ENCODE measurements around the gene DBX1. TPM values are rescaled to one million over a fixed set of nuclear protein-coding genes. Genes with fewer than 3 reads are reported as not detected.
"Not testable (repeated sequence)": the region's sequence is repeated elsewhere in the genome, so short reads cannot be mapped to it uniquely, and the experiment has no call there.

The DBX1 gene
- total RNA-seq, 1 donor from 2014 or later, result 0.29 TPM

- H3K4me3 Mint-ChIP-seq (ENCODE audit: unreplicated experiment), result no peak overlapping the region
- H3K27ac Mint-ChIP-seq (ENCODE audit: unreplicated experiment), result no peak overlapping the region
- H3K4me1 Mint-ChIP-seq (ENCODE audit: low read depth, unreplicated experiment), result peaks cover 3% of the 10 kb centered on the region
- no peak for DNase-seq
- peaks cover 23% of the 10 kb centered on the region for H3K27me3 Mint-ChIP-seq (ENCODE audit: unreplicated experiment)
- no peak for TF ChIP-seq CTCF (IDR thresholded peaks at IDR 0.05; ENCODE audit: partially characterized antibody, unreplicated experiment)
- peaks cover 3% of the 10 kb centered on the region for H3K9me3 Mint-ChIP-seq (ENCODE audit: unreplicated experiment)
- H3K36me3 Mint-ChIP-seq (ENCODE audit: unreplicated experiment), result peaks cover 8% of the 10 kb centered on the region
Observed at GRCh38 chr11:20204681-20205080, 44.4 kb upstream of the DBX1 start.

GRCh38 chr11:20203831-20204230 is 43.6 kb upstream of the DBX1 start:
- Mint-ChIP-seq H3K27ac (ENCODE audit: unreplicated experiment) (no peak overlapping the region), H3K36me3 (ENCODE audit: unreplicated experiment) (no peaks in the 10 kb centered on the region), H3K4me3 (ENCODE audit: unreplicated experiment) (no peak overlapping the region), H3K9me3 (ENCODE audit: unreplicated experiment) (peaks cover 3% of the 10 kb centered on the region), H3K27me3 (ENCODE audit: unreplicated experiment) (peaks cover 15% of the 10 kb centered on the region), H3K4me1 (ENCODE audit: low read depth, unreplicated experiment) (peaks cover 3% of the 10 kb centered on the region)
- no peak for DNase-seq
- TF ChIP-seq CTCF (IDR thresholded peaks at IDR 0.05; ENCODE audit: partially characterized antibody, unreplicated experiment), result no peak

GRCh38 chr11:20201231-20201630 is 41.0 kb upstream of the DBX1 start:
- no peak for TF ChIP-seq CTCF (IDR thresholded peaks at IDR 0.05; ENCODE audit: partially characterized antibody, unreplicated experiment)
- Mint-ChIP-seq H3K27me3 (ENCODE audit: unreplicated experiment) (peaks cover 10% of the 10 kb centered on the region), H3K27ac (ENCODE audit: unreplicated experiment) (no peak overlapping the region)

GRCh38 chr11:20200331-20200955 is 40.2 kb upstream of the DBX1 start:
- not testable (repeated sequence) for H3K4me3 Mint-ChIP-seq (ENCODE audit: unreplicated experiment)

More at GRCh38 chr11:20201231-20201630, 41.0 kb upstream of the DBX1 start:
- DNase-seq, result no peak
- no peaks in the 10 kb centered on the region for H3K4me1 Mint-ChIP-seq (ENCODE audit: low read depth, unreplicated experiment)
- H3K36me3 Mint-ChIP-seq (ENCODE audit: unreplicated experiment), result no peaks in the 10 kb centered on the region
- no peak overlapping the region for H3K4me3 Mint-ChIP-seq (ENCODE audit: unreplicated experiment)
- peaks cover 3% of the 10 kb centered on the region for H3K9me3 Mint-ChIP-seq (ENCODE audit: unreplicated experiment)

GRCh38 chr11:20197881-20198280 is 37.6 kb upstream of the DBX1 start:
- no peak for TF ChIP-seq CTCF (IDR thresholded peaks at IDR 0.05; ENCODE audit: partially characterized antibody, unreplicated experiment)
- no peaks in the 10 kb centered on the region for H3K9me3 Mint-ChIP-seq (ENCODE audit: unreplicated experiment)
- H3K4me1 Mint-ChIP-seq (ENCODE audit: low read depth, unreplicated experiment), result no peaks in the 10 kb centered on the region
- H3K36me3 Mint-ChIP-seq (ENCODE audit: unreplicated experiment), result no peaks in the 10 kb centered on the region
- no peak overlapping the region for H3K27ac Mint-ChIP-seq (ENCODE audit: unreplicated experiment)
- H3K4me3 Mint-ChIP-seq (ENCODE audit: unreplicated experiment), result no peak overlapping the region
- H3K27me3 Mint-ChIP-seq (ENCODE audit: unreplicated experiment), result peaks cover 10% of the 10 kb centered on the region
- no peak for DNase-seq

More at GRCh38 chr11:20200331-20200955, 40.2 kb upstream of the DBX1 start:
- H3K4me1 Mint-ChIP-seq (ENCODE audit: low read depth, unreplicated experiment); H3K9me3 Mint-ChIP-seq (ENCODE audit: unreplicated experiment); H3K36me3 Mint-ChIP-seq (ENCODE audit: unreplicated experiment); H3K27me3 Mint-ChIP-seq (ENCODE audit: unreplicated experiment); H3K27ac Mint-ChIP-seq (ENCODE audit: unreplicated experiment); DNase-seq: not testable (repeated sequence)

Data from glutamatergic neuron (in vitro differentiated cells).